ENCODE results near the gene ZNF235. TPM values are rescaled to one million over a fixed set of nuclear protein-coding genes. Genes with fewer than 3 reads are reported as not detected.
"Not testable (repeated sequence)": the region's sequence is repeated elsewhere in the genome, so short reads cannot be mapped to it uniquely, and the experiment has no call there.

ZNF235 gene
- total and polyA plus RNA-seq, 2 donors, result 7.1 to 7.7 TPM

- no peak overlapping the region for H3K27ac ChIP-seq (ENCODE audit: low read depth in 1 of 2, low read length in 1 of 2)
- no peak for DNase-seq (ENCODE audit: low read depth in 6 of 9, low spot score in 9 of 9)
- H3K36me3 ChIP-seq (ENCODE audit: control insufficient read depth in 2 of 2, insufficient read depth in 2 of 2, low read length in 1 of 2), result peaks cover 0 to 6% of the 10 kb centered on the region in 2 donors
- H3K9me3 ChIP-seq (ENCODE audit: control insufficient read depth in 2 of 2, insufficient read depth in 1 of 2, low read length in 1 of 2), result no peaks in the 10 kb centered on the region
- 97% methylated on average over 4 of the region's 4 CpGs for WGBS
- H3K4me3 ChIP-seq (ENCODE audit: low read length in 2 of 2), result no peak overlapping the region
- no peaks in the 10 kb centered on the region for H3K4me1 ChIP-seq (ENCODE audit: control insufficient read depth in 2 of 2, insufficient read depth in 2 of 2, low read length in 2 of 2)
- H3K27me3 ChIP-seq (ENCODE audit: control insufficient read depth in 2 of 2, insufficient read depth in 1 of 2, low read length in 1 of 2), result no peaks in the 10 kb centered on the region
These were observed 26.6 kb downstream of the ZNF235 start for GRCh38 chr19:44278181-44278690.

- no peaks in the 10 kb centered on the region for H3K4me1 ChIP-seq (ENCODE audit: control insufficient read depth in 2 of 2, insufficient read depth in 2 of 2, low read length in 2 of 2)
- DNase-seq (ENCODE audit: low read depth in 6 of 9, low spot score in 9 of 9), result no peak
- H3K27me3 ChIP-seq (ENCODE audit: control insufficient read depth in 2 of 2, insufficient read depth in 1 of 2, low read length in 1 of 2), result no peaks in the 10 kb centered on the region
- no peaks in the 10 kb centered on the region for H3K9me3 ChIP-seq (ENCODE audit: control insufficient read depth in 2 of 2, insufficient read depth in 1 of 2, low read length in 1 of 2)
- H3K27ac ChIP-seq (ENCODE audit: low read depth in 1 of 2, low read length in 1 of 2), result no peak overlapping the region
- WGBS, result 99% methylated on average over 1 of the region's 1 CpG
- H3K36me3 ChIP-seq (ENCODE audit: control insufficient read depth in 2 of 2, insufficient read depth in 2 of 2, low read length in 1 of 2), result peaks cover 0 to 6% of the 10 kb centered on the region in 2 donors
- H3K4me3 ChIP-seq (ENCODE audit: low read length in 2 of 2), result no peak overlapping the region
These were observed 27.5 kb downstream of the ZNF235 start for GRCh38 chr19:44277331-44277730.

- H3K4me3 ChIP-seq (ENCODE audit: low read length in 2 of 2), result no peak overlapping the region
- WGBS, result 87% methylated on average over 6 of the region's 6 CpGs
- no peak for DNase-seq (ENCODE audit: low read depth in 6 of 9, low spot score in 9 of 9)
- H3K27ac ChIP-seq (ENCODE audit: low read depth in 1 of 2, low read length in 1 of 2), result no peak overlapping the region
- H3K27me3 ChIP-seq (ENCODE audit: control insufficient read depth in 2 of 2, insufficient read depth in 1 of 2, low read length in 1 of 2), result no peaks in the 10 kb centered on the region
- no peaks in the 10 kb centered on the region for H3K36me3 ChIP-seq (ENCODE audit: control insufficient read depth in 2 of 2, insufficient read depth in 2 of 2, low read length in 1 of 2)
- peaks cover 0 to 7% of the 10 kb centered on the region in 2 donors for H3K9me3 ChIP-seq (ENCODE audit: control insufficient read depth in 2 of 2, insufficient read depth in 1 of 2, low read length in 1 of 2)
- H3K4me1 ChIP-seq (ENCODE audit: control insufficient read depth in 2 of 2, insufficient read depth in 2 of 2, low read length in 2 of 2), result peaks cover 0 to 8% of the 10 kb centered on the region in 2 donors
These were observed 44.0 kb downstream of the ZNF235 start for GRCh38 chr19:44260695-44261446.

- Histone ChIP-seq H3K27me3 (ENCODE audit: control insufficient read depth in 2 of 2, insufficient read depth in 1 of 2, low read length in 1 of 2) (no peaks in the 10 kb centered on the region), H3K36me3 (ENCODE audit: control insufficient read depth in 2 of 2, insufficient read depth in 2 of 2, low read length in 1 of 2) (no peaks in the 10 kb centered on the region), H3K4me3 (ENCODE audit: low read length in 2 of 2) (peak overlapping the region; percentile 50 to 51), H3K27ac (ENCODE audit: low read depth in 1 of 2, low read length in 1 of 2) (peak overlapping the region in 1 of 2 donors; percentile 56), H3K9me3 (ENCODE audit: control insufficient read depth in 2 of 2, insufficient read depth in 1 of 2, low read length in 1 of 2) (peaks cover 0 to 7% of the 10 kb centered on the region in 2 donors), H3K4me1 (ENCODE audit: control insufficient read depth in 2 of 2, insufficient read depth in 2 of 2, low read length in 2 of 2) (peaks cover 0 to 8% of the 10 kb centered on the region in 2 donors)
- peak in 3 of 9 donors; percentile 3 to 15 (median 4) for DNase-seq (ENCODE audit: low read depth in 6 of 9, low spot score in 9 of 9)
- WGBS, result 18% methylated on average over 7 of the region's 7 CpGs
These were observed 44.5 kb downstream of the ZNF235 start for GRCh38 chr19:44260343-44260681.

GRCh38 chr19:44258835-44259413 lies 45.9 kb downstream of the ZNF235 start:
- DNase-seq (ENCODE audit: low read depth in 6 of 9, low spot score in 9 of 9), result no peak
- 98% methylated on average over 2 of the region's 2 CpGs for whole genome bisulfite sequencing
- no peaks in the 10 kb centered on the region for H3K36me3 ChIP-seq (ENCODE audit: control insufficient read depth in 2 of 2, insufficient read depth in 2 of 2, low read length in 1 of 2)
- H3K27me3 ChIP-seq (ENCODE audit: control insufficient read depth in 2 of 2, insufficient read depth in 1 of 2, low read length in 1 of 2), result no peaks in the 10 kb centered on the region
- peaks cover 0 to 8% of the 10 kb centered on the region in 2 donors for H3K4me1 ChIP-seq (ENCODE audit: control insufficient read depth in 2 of 2, insufficient read depth in 2 of 2, low read length in 2 of 2)
- no peak overlapping the region for H3K4me3 ChIP-seq (ENCODE audit: low read length in 2 of 2)
- H3K27ac ChIP-seq (ENCODE audit: low read depth in 1 of 2, low read length in 1 of 2), result no peak overlapping the region
- peaks cover 0 to 7% of the 10 kb centered on the region in 2 donors for H3K9me3 ChIP-seq (ENCODE audit: control insufficient read depth in 2 of 2, insufficient read depth in 1 of 2, low read length in 1 of 2)

DNA sequence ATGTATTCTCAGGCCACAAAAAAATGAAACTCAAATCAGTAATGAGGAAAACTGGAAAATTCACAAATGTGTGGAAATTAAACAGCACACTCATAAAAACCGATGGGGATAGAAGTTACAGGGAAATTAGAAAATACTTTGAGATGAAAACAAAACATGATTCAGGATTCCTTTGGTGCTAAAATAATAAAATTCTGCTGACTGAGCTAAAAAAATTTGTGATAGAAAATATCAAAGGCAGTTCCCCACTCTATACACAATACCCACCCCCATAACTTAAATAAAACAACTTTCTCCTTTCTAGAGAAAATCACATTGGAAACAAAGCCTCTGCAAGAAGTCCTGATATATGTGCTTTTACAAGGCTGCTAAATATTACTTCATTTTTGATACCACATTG lies 46.7 kb downstream of the ZNF235 start:
- H3K27ac ChIP-seq (ENCODE audit: low read depth in 1 of 2, low read length in 1 of 2), result no peak overlapping the region
- 97% methylated on average over 1 of the region's 1 CpG for WGBS
- H3K9me3 ChIP-seq (ENCODE audit: control insufficient read depth in 2 of 2, insufficient read depth in 1 of 2, low read length in 1 of 2), result peaks cover 0 to 7% of the 10 kb centered on the region in 2 donors
- DNase-seq (ENCODE audit: low read depth in 6 of 9, low spot score in 9 of 9), result no peak
- peaks cover 0 to 8% of the 10 kb centered on the region in 2 donors for H3K4me1 ChIP-seq (ENCODE audit: control insufficient read depth in 2 of 2, insufficient read depth in 2 of 2, low read length in 2 of 2)
- H3K27me3 ChIP-seq (ENCODE audit: control insufficient read depth in 2 of 2, insufficient read depth in 1 of 2, low read length in 1 of 2), result no peaks in the 10 kb centered on the region
- H3K36me3 ChIP-seq (ENCODE audit: control insufficient read depth in 2 of 2, insufficient read depth in 2 of 2, low read length in 1 of 2), result no peaks in the 10 kb centered on the region
- no peak overlapping the region for H3K4me3 ChIP-seq (ENCODE audit: low read length in 2 of 2)

GRCh38 chr19:44255705-44256411 lies 49.0 kb downstream of the ZNF235 start:
- Histone ChIP-seq H3K4me3 (ENCODE audit: low read length in 2 of 2) (no peak overlapping the region), H3K9me3 (ENCODE audit: control insufficient read depth in 2 of 2, insufficient read depth in 1 of 2, low read length in 1 of 2) (peaks cover 0 to 7% of the 10 kb centered on the region in 2 donors), H3K36me3 (ENCODE audit: control insufficient read depth in 2 of 2, insufficient read depth in 2 of 2, low read length in 1 of 2) (no peaks in the 10 kb centered on the region), H3K27ac (ENCODE audit: low read depth in 1 of 2, low read length in 1 of 2) (no peak overlapping the region), H3K27me3 (ENCODE audit: control insufficient read depth in 2 of 2, insufficient read depth in 1 of 2, low read length in 1 of 2) (no peaks in the 10 kb centered on the region), H3K4me1 (ENCODE audit: control insufficient read depth in 2 of 2, insufficient read depth in 2 of 2, low read length in 2 of 2) (peaks cover 0 to 8% of the 10 kb centered on the region in 2 donors)
- no peak for DNase-seq (ENCODE audit: low read depth in 6 of 9, low spot score in 9 of 9)

DNA sequence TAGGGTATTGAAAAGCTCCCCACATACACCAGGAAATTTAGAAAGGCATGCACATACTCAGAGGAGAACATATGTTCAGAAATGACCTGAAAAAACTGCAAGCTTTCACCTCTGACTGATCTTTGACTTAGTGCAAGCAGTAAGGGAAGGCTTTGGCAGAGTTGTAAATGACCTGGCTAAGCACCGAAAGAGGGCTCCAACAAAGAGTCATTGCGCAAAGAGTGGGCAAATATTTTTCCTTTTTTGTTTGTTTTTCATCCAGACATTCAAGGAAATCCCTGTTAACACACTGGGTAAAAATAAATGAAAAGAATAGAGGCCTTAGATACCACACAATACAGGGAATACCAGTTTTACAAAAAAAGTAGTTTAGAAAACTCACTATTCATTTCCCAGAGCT lies 50.3 kb downstream of the ZNF235 start:
- 98% methylated on average over 2 of the region's 2 CpGs for WGBS
- peaks cover 0 to 7% of the 10 kb centered on the region in 2 donors for H3K9me3 ChIP-seq (ENCODE audit: control insufficient read depth in 2 of 2, insufficient read depth in 1 of 2, low read length in 1 of 2)

GRCh38 chr19:44253392-44253791 lies 51.4 kb downstream of the ZNF235 start:
- 96% methylated on average over 2 of the region's 2 CpGs for WGBS
- not testable (repeated sequence) for DNase-seq (ENCODE audit: low read depth in 6 of 9, low spot score in 9 of 9); H3K36me3 ChIP-seq (ENCODE audit: control insufficient read depth in 2 of 2, insufficient read depth in 2 of 2, low read length in 1 of 2); H3K4me3 ChIP-seq (ENCODE audit: low read length in 2 of 2); H3K27ac ChIP-seq (ENCODE audit: low read depth in 1 of 2, low read length in 1 of 2); H3K27me3 ChIP-seq (ENCODE audit: control insufficient read depth in 2 of 2, insufficient read depth in 1 of 2, low read length in 1 of 2); H3K4me1 ChIP-seq (ENCODE audit: control insufficient read depth in 2 of 2, insufficient read depth in 2 of 2, low read length in 2 of 2)
- H3K9me3 ChIP-seq (ENCODE audit: control insufficient read depth in 2 of 2, insufficient read depth in 1 of 2, low read length in 1 of 2), result peaks cover 0 to 10% of the 10 kb centered on the region in 2 donors

More for the DNA sequence above, 50.3 kb downstream of the ZNF235 start:
- Histone ChIP-seq H3K27me3 (ENCODE audit: control insufficient read depth in 2 of 2, insufficient read depth in 1 of 2, low read length in 1 of 2) (no peaks in the 10 kb centered on the region), H3K4me3 (ENCODE audit: low read length in 2 of 2) (no peak overlapping the region), H3K4me1 (ENCODE audit: control insufficient read depth in 2 of 2, insufficient read depth in 2 of 2, low read length in 2 of 2) (peaks cover 0 to 2% of the 10 kb centered on the region in 2 donors), H3K36me3 (ENCODE audit: control insufficient read depth in 2 of 2, insufficient read depth in 2 of 2, low read length in 1 of 2) (no peaks in the 10 kb centered on the region), H3K27ac (ENCODE audit: low read depth in 1 of 2, low read length in 1 of 2) (no peak overlapping the region)
- no peak for DNase-seq (ENCODE audit: low read depth in 6 of 9, low spot score in 9 of 9)
